ENCODE measurements around the gene SLC38A8.

SLC38A8 gene

DNA sequence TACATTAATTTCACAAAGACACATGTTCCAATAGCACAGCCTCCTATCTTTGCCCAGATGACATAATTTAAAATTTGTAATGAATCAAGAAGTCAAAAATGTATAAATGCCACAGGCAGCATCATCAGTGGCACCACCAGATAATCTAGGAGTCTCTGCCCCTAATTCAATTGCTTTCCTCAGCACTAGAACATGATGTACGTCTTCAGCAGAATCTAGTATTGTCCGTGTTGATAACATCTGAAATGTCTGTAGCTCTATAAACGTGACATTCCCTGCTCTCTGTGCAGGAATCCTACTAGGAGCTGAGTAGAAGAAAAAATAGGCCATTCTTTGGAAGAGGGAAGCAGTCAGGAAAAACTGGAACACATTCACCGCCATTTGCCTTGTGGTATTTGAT, 21.4 kb upstream of the SLC38A8 start:
- DNase-seq (ENCODE audit: low read depth in 1 of 2, low spot score in 1 of 2), result no peak
- in situ Hi-C loops (cut with HindIII; ENCODE audit: low pct_unique_long_range_greater_than_20kb, low sequenced_read_pairs), result no loop called here
- TF ChIP-seq JUND (IDR thresholded peaks at IDR 0.05; ENCODE audit: low read depth), result no peak

DNA sequence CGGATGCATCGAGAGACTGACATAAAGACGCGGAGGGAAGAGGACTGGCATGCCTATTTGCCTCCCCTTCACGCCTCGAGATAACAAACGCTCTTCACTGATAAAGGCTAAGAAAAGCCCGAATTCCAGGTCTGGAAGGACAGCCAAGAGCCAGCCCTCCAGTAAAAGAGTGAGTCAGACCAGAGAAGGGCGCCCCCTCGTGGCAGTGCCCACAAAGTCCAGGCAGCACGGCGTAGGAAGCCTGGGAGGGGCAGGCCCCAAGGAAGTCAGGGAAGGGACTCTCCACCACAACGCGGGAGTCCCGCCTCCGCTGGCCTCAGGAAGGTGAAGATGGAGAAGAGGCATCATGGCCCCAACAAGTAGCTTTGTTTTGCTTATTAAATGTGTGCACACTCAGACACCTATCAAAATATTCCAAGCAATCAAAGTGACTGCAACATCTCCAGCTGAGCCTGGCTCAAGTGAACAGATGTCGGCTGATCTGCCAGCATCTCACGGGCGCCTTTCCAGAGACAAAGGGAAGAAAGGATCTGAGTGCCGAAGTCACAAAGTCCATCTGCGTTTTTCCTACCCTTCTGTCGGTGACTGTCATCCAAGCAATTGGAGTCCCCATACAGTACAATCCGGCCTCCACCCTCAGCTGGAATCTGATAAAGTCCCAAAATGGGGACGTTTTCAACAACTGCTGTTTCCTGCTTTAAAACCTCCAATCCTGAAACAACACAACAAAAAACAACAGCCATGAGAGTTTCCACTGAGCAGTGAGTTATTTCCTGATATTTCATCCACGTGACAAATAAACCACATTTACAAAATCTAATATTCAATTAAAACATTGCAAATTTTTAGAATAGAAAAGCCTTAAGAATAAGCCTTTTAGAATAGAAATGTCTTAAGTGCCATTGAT, 20.4 kb upstream of the SLC38A8 start:
- TF ChIP-seq JUND (IDR thresholded peaks at IDR 0.05; ENCODE audit: low read depth), result no peak
- DNase-seq (ENCODE audit: low read depth in 1 of 2, low spot score in 1 of 2), result peak; percentile 77 to 82
- in situ Hi-C loops (cut with HindIII; ENCODE audit: low pct_unique_long_range_greater_than_20kb, low sequenced_read_pairs), result no loop called here

DNA sequence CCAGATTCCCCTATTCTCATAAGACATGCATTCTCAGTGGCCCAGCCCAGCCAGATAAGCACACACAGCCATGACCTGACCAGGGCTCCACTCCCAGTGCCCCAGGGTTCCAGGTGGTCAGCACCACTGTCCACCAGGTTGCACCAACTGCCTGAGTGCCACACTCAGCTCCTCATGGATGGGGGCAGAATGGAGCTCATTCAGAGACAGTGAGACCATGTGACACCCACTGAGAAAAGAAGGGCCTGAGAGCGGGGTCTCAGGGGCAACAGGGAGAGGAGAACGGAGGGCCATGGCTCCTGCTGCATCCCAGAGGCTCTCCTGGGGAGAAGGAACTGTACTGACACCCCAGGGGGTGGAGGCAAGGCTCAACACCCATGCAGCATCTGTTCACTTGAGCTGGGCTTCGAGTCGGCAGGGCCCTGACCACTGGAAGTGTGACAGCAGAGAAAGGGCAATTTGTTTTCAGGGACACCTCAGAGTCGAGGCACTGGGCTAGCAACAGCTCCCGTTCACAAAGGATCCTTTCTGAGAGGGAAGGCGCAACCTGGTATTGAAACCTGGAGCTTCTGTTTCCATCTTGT, 18.7 kb upstream of the SLC38A8 start:
- in situ Hi-C loops (cut with HindIII; ENCODE audit: low pct_unique_long_range_greater_than_20kb, low sequenced_read_pairs), result no loop called here
- DNase-seq (ENCODE audit: low read depth in 1 of 2, low spot score in 1 of 2), result no peak
- TF ChIP-seq JUND (IDR thresholded peaks at IDR 0.05; ENCODE audit: low read depth), result no peak

DNA sequence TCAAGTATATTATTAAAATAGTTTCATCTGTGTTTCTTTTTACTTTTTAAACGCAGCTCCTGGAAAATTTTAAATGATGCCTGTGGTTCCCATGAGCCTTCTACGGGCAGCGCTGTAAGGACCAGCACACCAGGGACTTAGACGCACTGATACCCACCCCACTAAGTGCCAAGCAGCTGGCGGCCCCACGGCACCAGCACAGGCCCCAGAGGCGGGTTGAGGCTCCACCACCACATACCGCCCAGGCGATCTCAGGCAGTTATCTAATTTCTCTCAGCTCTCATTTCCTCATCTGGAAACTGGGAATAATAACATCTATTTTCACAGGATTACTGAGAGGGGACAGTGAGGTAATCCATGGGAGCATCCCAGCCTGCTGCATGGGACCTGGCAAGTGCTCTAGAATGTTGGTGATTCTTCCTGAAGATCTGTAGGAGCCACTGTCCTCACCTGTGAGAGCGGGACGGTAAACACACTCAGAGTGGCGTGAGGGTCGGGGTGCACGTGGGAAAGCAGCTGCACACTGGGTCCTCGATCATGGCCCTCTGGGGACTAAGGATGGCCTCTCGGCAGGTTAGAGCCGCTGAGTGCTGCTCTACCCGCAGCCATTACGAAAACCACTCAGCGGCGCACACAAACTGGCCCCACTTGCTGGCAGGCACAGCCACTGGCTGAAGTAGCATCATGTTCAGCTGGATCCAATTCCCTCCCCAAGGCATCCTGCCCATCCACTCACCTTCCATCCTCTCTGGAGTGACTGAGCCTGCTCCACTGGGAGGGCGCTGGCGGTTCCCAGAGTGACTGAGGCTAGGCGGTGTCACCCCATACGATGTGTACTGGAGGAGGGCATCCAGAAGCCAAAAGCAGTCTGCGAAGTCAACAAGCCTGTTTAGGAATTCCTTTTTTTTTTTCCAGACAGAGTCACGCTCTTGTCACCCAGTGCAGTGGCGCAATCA, 17.6 kb upstream of the SLC38A8 start:
- in situ Hi-C loops (cut with HindIII; ENCODE audit: low pct_unique_long_range_greater_than_20kb, low sequenced_read_pairs), result no loop called here
- DNase-seq (ENCODE audit: low read depth in 1 of 2, low spot score in 1 of 2), result no peak
- TF ChIP-seq JUND (IDR thresholded peaks at IDR 0.05; ENCODE audit: low read depth), result no peak

DNA sequence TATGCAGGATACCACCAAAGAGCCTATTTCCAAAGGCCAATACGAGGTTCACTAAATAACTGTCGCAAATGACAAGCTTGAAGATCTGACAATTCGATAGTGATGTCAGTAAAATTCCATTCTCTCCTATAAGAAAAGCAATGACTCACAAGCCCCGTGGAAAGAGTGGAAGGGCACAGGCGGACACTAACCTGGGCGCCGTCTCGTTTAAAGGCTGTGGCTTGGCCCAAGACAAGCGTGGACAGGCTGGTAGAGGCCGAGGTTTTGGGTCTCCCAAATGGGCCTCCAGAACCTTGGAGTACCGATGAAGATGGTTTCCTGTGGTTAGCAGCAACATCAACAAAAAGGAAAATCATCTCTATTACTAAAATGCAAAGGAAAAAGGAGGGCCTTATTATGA, 16.5 kb upstream of the SLC38A8 start:
- in situ Hi-C loops (cut with HindIII; ENCODE audit: low pct_unique_long_range_greater_than_20kb, low sequenced_read_pairs), result no loop called here
- no peak for TF ChIP-seq JUND (IDR thresholded peaks at IDR 0.05; ENCODE audit: low read depth)
- DNase-seq (ENCODE audit: low read depth in 1 of 2, low spot score in 1 of 2), result no peak

DNA sequence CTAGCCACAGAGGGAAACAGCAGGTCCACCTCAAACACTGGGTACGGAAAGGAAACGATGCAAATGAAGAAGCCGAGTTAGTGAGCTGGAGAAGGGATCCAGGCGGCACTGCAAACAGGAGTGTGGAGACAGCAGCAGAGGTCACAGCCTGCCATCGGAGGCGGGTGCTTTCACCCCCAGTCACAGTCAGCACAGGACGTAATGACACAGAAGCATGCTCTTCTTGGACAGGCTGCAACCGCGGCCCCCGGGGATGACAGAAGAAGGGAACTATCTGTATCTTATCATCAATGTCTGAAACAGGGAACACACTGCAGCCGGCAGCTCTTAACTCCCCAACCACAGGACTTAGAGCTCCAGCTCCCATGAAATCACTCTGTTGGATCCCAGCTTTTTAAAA, 16.1 kb upstream of the SLC38A8 start:
- in situ Hi-C loops (cut with HindIII; ENCODE audit: low pct_unique_long_range_greater_than_20kb, low sequenced_read_pairs), result no loop called here
- DNase-seq (ENCODE audit: low read depth in 1 of 2, low spot score in 1 of 2), result no peak
- no peak for TF ChIP-seq JUND (IDR thresholded peaks at IDR 0.05; ENCODE audit: low read depth)

DNA sequence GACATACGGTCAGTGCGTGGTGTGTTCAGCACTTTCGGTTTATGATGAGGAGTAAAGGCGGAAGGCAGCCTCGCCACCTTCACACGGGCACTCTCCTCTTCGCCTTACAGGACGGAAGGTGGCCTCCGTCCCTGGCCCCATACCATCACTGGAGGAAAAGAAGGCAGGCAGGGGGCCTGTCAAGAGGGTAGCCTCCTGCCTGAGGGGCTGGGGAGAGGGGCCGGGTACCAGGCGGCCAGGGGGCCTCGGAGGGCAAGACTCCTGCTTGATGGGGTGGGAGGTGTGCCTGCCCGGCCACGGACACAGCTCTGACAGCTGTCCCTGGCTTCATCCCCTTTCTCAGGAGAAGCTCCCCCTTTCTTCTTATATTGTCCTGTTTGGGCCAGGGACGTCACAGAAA, 15.6 kb upstream of the SLC38A8 start:
- in situ Hi-C loops (cut with HindIII; ENCODE audit: low pct_unique_long_range_greater_than_20kb, low sequenced_read_pairs), result no loop called here
- TF ChIP-seq JUND (IDR thresholded peaks at IDR 0.05; ENCODE audit: low read depth), result no peak
- DNase-seq (ENCODE audit: low read depth in 1 of 2, low spot score in 1 of 2), result no peak

DNA sequence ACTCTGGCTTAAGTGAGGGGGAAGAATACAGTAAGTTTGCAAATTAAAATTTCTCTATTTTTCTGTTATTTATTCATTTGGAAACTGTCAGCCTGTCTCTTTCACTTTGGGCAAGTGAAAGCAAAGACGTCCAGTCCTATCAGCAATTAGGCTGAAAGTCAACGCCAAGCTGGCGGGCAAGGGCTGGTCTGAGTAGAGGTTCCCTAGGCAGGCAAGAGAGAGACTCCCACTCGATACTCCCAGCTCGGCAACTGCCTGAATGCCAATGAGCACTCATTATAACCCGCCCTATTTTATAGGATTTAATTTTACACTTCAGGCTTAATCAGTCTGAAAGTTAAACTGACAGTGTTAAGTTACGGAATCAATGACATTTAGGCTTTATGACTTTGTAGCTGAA, 14.3 kb upstream of the SLC38A8 start:
- TF ChIP-seq JUND (IDR thresholded peaks at IDR 0.05; ENCODE audit: low read depth), result no peak
- in situ Hi-C loops (cut with HindIII; ENCODE audit: low pct_unique_long_range_greater_than_20kb, low sequenced_read_pairs), result no loop called here
- DNase-seq (ENCODE audit: low read depth in 1 of 2, low spot score in 1 of 2), result no peak

DNA sequence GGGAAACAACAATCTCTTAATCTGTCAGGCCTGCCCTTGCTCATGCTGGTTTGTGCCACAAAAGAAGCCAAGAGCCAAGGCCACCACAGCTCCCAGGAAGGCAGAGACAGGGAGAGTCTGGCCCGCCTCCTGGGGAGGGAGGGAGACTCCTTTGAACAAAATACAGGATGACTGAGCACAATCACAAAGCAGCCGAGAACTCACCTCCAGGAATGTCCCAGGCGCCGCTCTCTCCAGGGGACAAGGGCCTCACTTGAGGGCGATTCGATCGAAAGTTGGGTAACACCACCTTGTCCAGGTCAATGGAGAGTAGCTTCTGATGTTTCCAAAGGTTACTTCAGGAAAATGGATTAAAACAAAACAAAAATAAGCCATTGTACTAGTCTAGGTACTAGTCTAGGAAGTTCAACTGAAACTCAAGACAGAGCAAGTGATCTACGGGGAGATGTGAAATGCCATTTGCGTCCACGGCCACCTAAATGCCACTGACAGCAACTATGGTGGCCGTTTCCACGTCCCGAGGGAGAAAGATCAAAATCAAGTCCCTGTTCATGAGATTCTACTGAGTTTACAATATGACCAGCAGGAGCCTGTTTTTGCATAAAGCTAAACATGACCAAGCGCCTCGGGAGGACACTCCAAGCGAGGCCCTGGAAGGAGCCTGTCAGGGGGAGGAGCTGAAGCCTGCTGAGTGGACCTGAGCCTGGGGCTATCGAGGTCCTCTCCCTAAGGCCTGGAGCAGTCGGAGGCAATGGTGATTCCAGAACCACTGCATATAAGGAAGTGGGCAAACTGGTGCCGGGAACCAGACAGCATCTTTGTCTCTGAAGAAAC, 13.4 kb upstream of the SLC38A8 start:
- TF ChIP-seq JUND (IDR thresholded peaks at IDR 0.05; ENCODE audit: low read depth), result no peak
- no peak for DNase-seq (ENCODE audit: low read depth in 1 of 2, low spot score in 1 of 2)
- in situ Hi-C loops (cut with HindIII; ENCODE audit: low pct_unique_long_range_greater_than_20kb, low sequenced_read_pairs), result no loop called here

DNA sequence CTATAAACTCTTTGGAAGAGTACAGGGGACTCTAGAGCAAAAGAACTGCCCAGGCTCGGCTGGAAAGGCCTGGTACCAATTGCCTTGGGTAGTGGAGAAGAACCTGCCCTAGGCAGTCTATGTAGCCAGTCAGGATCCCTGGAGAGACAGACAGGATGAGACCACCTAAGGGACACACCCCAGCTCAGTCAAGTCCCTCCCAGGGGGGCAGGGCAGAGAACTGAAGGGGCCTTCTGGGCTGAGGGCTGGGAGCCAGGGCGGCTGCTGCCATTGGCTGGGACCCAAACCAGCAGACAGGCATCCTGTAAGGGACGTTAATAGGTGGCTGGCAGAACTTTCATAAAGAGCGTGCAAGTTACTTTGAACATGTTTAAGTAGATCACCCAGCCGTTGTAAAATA, 12.8 kb upstream of the SLC38A8 start:
- in situ Hi-C loops (cut with HindIII; ENCODE audit: low pct_unique_long_range_greater_than_20kb, low sequenced_read_pairs), result no loop called here
- TF ChIP-seq JUND (IDR thresholded peaks at IDR 0.05; ENCODE audit: low read depth), result no peak

DNA sequence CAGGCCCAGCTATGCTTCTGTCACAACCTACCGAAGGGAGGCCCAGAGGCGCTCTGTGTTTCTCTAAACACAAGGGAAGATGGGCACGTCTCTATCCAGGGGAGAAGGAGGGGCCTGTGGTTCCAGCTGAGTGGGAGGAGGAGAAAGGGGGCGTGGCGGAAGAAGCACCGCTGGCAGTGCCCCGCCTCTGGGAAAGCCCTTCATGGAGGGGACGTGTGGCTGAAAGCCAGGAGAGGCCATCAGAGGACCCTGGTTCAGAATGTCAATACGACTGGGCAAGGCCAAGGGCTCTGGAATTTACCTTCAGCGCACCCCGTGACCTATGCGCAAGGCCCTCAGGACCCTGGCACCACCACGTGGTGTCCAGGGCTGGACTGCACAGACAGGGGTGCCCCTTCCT, 12.3 kb upstream of the SLC38A8 start:
- DNase-seq (ENCODE audit: low read depth in 1 of 2, low spot score in 1 of 2), result no peak
- in situ Hi-C loops (cut with HindIII; ENCODE audit: low pct_unique_long_range_greater_than_20kb, low sequenced_read_pairs), result no loop called here
- TF ChIP-seq JUND (IDR thresholded peaks at IDR 0.05; ENCODE audit: low read depth), result no peak

More for the DNA sequence above, 12.8 kb upstream of the SLC38A8 start:
- DNase-seq (ENCODE audit: low read depth in 1 of 2, low spot score in 1 of 2), result no peak

DNA sequence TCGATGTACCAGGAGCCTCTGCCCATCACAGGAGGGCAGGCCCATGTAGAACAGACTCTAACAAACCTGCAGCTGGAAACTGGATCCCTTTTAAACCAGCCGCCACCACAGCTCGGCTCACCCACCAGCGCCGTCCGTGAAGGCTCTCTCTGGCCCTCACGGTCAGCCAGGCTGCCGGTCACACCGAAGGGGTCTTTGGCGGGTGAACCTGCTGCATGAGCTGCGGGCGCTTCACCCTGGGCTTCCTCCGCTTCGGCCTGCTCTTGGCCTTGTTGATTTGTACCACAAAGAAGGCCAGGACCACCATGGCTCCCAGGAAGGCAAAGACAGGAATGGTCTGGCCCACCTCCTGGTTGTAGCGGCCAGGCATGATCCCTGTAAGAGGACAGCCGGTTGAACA, 11.7 kb upstream of the SLC38A8 start:
- no peak for DNase-seq (ENCODE audit: low read depth in 1 of 2, low spot score in 1 of 2)
- TF ChIP-seq JUND (IDR thresholded peaks at IDR 0.05; ENCODE audit: low read depth), result no peak
- in situ Hi-C loops (cut with HindIII; ENCODE audit: low pct_unique_long_range_greater_than_20kb, low sequenced_read_pairs), result no loop called here
